ENCODE results near the gene TPK1.

The TPK1 gene

GRCh38 chr7:144771927-144772326, 63.9 kb downstream of the TPK1 start:
- Mint-ChIP-seq H3K9me3 (no peaks in the 10 kb centered on the region), H3K4me1 (peaks cover 53% of the 10 kb centered on the region), H3K4me3 (no peak overlapping the region), H3K36me3 (no peaks in the 10 kb centered on the region), H3K27me3 (no peaks in the 10 kb centered on the region), H3K27ac (no peak overlapping the region)

DNA sequence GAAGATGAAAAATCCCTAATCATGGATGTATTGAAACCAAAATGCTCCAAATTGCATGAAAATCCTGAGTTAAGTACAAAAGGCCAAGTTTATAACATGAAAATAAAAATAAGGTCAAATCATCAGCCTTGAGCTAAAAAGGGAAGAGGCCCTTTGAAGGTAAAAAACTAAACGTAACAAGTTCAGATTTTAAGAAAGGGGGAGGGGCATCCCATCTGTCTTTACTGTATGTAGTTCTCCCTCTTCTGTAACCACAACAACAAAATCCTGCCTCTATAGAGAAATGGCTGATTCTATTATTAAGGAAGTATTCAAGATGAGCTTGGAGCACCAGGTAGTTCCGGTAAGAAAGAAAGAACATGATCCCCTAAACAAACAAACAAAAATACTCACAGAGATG, 64.7 kb downstream of the TPK1 start:
- Mint-ChIP-seq H3K27ac (no peak overlapping the region), H3K4me3 (no peak overlapping the region), H3K9me3 (no peaks in the 10 kb centered on the region), H3K4me1 (peaks cover 46% of the 10 kb centered on the region), H3K27me3 (no peaks in the 10 kb centered on the region), H3K36me3 (no peaks in the 10 kb centered on the region)

DNA sequence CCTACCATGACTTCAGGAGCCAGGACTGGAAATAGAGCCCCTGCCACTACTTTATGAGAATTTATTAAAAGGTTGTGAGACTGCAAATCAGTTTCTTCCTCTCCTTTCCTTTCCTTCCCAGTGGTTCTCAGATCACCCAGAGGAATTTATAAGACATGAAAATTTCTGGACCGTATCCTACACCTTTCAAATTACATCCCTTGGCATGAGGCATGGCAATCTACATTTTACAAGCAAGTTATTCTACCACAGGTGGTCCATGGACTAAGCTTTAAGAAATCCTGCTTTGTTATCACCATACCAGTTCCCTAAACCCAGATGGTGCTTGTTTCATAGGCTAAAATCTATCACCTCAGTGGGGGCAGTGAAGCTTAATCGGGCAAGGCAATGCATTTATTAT, 66.5 kb downstream of the TPK1 start:
- Mint-ChIP-seq H3K27ac (no peak overlapping the region), H3K27me3 (no peaks in the 10 kb centered on the region), H3K9me3 (no peaks in the 10 kb centered on the region), H3K4me1 (peaks cover 31% of the 10 kb centered on the region), H3K4me3 (no peak overlapping the region), H3K36me3 (peaks cover 5% of the 10 kb centered on the region)

DNA sequence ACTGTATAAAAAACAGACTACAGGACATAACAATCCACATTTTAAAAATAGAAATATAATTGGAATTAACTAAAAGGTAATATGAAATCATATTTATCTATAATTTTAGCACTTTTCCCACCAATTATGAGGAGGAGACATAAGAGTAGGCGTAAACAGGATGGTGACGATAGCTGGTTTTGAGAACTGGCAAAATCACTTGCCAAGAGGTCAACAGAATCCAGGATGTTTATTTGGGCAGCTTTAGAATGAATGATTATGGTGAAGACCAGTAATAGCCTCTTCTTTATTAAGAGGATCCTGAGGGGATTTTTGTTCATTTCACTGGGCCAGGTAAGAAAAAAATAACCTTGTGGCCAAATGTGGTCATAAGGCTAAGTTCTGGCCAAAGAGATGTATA, 67.2 kb downstream of the TPK1 start:
- Mint-ChIP-seq H3K4me1 (peaks cover 31% of the 10 kb centered on the region), H3K27me3 (no peaks in the 10 kb centered on the region), H3K36me3 (peaks cover 10% of the 10 kb centered on the region), H3K9me3 (no peaks in the 10 kb centered on the region), H3K4me3 (no peak overlapping the region), H3K27ac (no peak overlapping the region)

GRCh38 chr7:144763291-144763690, 72.6 kb downstream of the TPK1 start:
- peaks cover 12% of the 10 kb centered on the region for H3K4me1 Mint-ChIP-seq
- peaks cover 26% of the 10 kb centered on the region for H3K36me3 Mint-ChIP-seq
- no peak overlapping the region for H3K4me3 Mint-ChIP-seq
- H3K27me3 Mint-ChIP-seq = no peaks in the 10 kb centered on the region
- H3K27ac Mint-ChIP-seq = no peak overlapping the region
- no peaks in the 10 kb centered on the region for H3K9me3 Mint-ChIP-seq

DNA sequence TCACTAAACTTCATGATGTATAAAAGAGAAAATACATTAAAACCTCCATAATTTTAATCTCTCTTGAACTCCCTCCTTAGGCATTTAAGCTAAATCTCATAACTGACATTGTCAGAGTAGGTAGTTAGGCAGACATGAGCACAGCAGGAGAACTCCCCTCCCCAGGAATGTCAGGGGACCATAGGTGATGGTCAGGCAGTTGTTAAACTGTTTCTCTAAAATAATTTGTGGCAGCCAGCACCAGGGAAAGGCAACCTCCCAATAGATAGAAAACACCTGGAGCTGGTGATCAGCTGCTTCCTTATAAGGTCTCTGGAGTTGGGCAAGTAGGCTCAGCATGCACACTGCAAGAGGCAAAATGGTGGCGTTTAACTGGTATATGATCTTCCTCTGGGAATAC, 73.0 kb downstream of the TPK1 start:
- Mint-ChIP-seq H3K9me3 (no peaks in the 10 kb centered on the region), H3K27ac (no peak overlapping the region), H3K4me1 (peaks cover 12% of the 10 kb centered on the region), H3K27me3 (no peaks in the 10 kb centered on the region), H3K4me3 (no peak overlapping the region), H3K36me3 (peaks cover 26% of the 10 kb centered on the region)

DNA sequence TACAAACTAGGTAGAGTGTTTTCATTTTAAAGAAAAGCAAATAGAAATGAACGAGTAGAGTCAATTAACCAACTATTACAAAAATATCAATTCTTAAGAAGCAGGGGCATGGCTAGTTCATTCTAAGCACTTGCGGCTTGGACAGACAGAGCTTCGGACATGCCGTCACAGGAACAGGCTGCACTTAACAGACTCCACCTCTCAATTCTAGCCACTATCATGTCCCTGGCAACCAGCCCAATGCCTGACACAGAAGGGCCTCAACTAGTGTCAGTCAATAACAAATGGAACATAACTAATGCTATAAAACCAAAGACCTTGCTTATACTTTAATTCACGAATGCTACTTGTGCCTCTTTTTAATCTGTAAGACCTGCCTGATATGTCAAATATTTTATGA, 74.4 kb downstream of the TPK1 start:
- Mint-ChIP-seq H3K9me3 (no peaks in the 10 kb centered on the region), H3K27ac (no peak overlapping the region), H3K4me1 (peaks cover 4% of the 10 kb centered on the region), H3K36me3 (peaks cover 29% of the 10 kb centered on the region), H3K27me3 (no peaks in the 10 kb centered on the region), H3K4me3 (no peak overlapping the region)

DNA sequence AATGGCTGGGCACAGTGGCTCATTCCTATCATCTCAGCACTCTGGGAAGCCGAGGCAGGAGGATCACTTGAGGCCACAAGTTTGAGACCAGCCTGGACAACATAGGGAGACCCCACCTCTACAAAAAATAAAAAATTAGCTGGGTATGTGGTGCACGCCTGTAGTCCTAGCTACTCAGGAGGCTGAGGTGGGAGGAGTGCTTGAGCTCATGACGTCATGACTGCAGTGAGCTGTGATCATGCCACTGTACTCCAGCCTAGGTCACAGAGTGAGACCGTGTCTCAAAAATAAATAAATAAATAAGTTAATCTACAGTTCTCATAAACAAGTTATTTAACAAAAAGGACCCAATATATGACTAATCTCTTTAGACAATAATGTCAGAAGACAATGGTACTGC, 76.2 kb downstream of the TPK1 start:
- Mint-ChIP-seq H3K36me3 (peaks cover 34% of the 10 kb centered on the region), H3K9me3 (peaks cover 11% of the 10 kb centered on the region), H3K27ac (no peak overlapping the region), H3K4me1 (peaks cover 4% of the 10 kb centered on the region), H3K27me3 (no peaks in the 10 kb centered on the region), H3K4me3 (no peak overlapping the region)

DNA sequence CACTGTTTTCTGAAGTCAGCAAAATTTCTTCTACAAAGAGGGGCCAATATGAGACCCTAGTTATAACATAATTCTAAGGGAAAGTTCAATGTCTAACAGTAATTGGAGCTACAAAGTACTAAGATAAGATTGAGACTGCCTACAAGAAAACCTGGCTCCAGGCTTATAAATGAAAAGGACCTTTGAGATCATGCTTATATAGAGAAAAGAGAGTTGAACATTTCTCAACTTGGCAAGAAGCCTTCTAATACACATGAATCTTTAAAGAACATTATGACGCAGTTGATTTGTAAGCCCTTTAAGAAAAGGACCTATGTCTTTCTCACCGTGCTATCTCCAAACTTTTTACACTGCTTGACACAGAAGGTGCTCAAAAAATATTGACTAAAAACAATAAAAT, 87.9 kb downstream of the TPK1 start:
- H3K36me3 Mint-ChIP-seq = no peaks in the 10 kb centered on the region
- no peak overlapping the region for H3K4me3 Mint-ChIP-seq
- H3K4me1 Mint-ChIP-seq = peaks cover 8% of the 10 kb centered on the region
- H3K27me3 Mint-ChIP-seq = no peaks in the 10 kb centered on the region
- H3K9me3 Mint-ChIP-seq = peaks cover 4% of the 10 kb centered on the region
- H3K27ac Mint-ChIP-seq = no peak overlapping the region

GRCh38 chr7:144738708-144739314, 97.0 kb downstream of the TPK1 start:
- Mint-ChIP-seq H3K4me3 (no peak overlapping the region), H3K27ac (no peak overlapping the region)

DNA sequence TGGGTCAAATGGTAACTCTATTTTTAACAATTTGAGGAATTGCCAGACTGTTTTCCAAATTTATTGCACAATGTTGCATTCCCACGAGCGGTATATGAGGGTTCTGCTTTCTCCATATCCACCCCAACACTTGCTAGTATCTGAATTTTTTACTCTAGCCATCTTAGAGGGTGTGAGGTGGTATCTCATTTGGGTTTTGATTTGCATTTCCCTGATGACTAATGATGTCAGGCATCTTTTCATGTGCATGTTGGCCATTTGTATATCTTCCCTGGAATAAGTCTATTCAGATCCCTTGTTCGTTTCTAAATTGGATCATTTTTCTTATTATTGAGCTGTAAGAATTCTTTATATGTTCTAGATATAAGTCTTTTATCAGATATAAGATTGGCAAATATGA, 97.7 kb downstream of the TPK1 start:
- Mint-ChIP-seq H3K27ac (no peak overlapping the region), H3K4me1 (peaks cover 13% of the 10 kb centered on the region), H3K36me3 (peaks cover 9% of the 10 kb centered on the region), H3K9me3 (no peaks in the 10 kb centered on the region), H3K4me3 (no peak overlapping the region), H3K27me3 (no peaks in the 10 kb centered on the region)

More at GRCh38 chr7:144738708-144739314, 97.0 kb downstream of the TPK1 start:
- Mint-ChIP-seq H3K9me3 (no peaks in the 10 kb centered on the region), H3K4me1 (peaks cover 13% of the 10 kb centered on the region), H3K36me3 (peaks cover 8% of the 10 kb centered on the region), H3K27me3 (no peaks in the 10 kb centered on the region)

DNA sequence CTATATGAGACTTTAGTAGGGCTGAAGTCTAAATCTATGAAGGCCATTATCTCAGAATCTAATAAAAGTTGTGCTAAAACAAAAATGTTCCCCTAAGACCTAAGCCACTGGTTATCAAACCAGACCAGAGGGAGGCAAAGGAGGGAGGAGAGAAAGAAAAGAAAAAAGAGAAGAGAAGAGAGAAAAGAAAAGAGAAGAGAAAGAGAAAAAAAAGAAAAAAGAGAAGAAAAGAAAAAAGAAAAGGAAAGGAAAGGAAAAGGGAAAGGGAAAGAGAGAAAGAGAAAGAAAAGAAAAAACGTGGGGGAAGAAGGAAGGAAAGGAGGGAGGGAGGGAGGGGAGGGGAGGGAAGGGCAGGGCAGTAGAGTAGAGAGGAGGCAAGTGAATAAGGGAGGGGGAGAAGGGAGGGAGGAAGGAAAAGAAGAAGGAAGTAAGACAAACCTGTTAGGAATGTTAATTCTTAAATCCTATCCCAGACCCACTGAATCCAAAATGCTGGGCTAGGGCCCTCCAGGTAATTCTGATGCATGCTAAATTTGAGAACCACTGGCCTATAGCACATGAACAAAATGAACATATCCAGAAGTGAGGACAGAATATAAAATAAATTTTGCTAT, 98.9 kb downstream of the TPK1 start:
- Mint-ChIP-seq H3K9me3 (no peaks in the 10 kb centered on the region), H3K4me1 (peaks cover 15% of the 10 kb centered on the region), H3K27me3 (no peaks in the 10 kb centered on the region), H3K27ac (peak overlapping the region; percentile 70), H3K4me3 (no peak overlapping the region), H3K36me3 (peaks cover 9% of the 10 kb centered on the region)

- Mint-ChIP-seq H3K27ac (no peak overlapping the region), H3K4me1 (peaks cover 17% of the 10 kb centered on the region), H3K36me3 (peaks cover 11% of the 10 kb centered on the region), H3K4me3 (no peak overlapping the region), H3K27me3 (no peaks in the 10 kb centered on the region), H3K9me3 (no peaks in the 10 kb centered on the region)
These were observed 100.2 kb downstream of the TPK1 start for GRCh38 chr7:144735505-144736276.

DNA sequence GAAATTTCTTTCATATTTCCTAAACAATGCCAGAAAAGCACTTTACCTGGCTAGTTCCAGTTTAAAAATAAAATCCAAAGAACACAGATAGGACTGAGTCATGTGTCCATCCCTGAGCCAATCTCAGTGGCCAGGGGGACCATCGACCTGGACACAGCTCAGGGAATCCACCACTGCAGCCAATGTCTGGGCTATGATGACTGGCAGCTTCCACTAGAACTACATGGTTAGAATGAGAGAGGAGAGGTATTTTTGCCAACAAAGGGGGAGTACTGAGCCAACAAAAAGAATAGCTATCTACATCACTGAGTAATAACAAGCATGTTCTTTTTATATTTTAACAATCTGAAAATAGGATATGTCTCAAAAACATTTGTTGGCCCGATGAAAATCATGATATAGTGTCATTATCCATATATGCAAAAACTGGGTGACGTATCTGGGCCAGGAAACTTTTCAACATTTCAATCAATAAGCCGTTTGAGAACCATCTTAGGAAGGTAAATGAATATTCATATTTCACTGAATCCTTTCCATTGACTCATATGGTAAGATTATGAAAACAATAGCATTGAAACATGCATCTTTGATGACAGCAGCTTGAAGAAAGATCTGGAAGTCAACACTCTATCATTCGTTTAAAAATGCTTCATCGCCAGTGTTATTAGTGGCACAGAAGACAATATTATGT, 104.0 kb downstream of the TPK1 start:
- H3K36me3 Mint-ChIP-seq = peaks cover 16% of the 10 kb centered on the region
- H3K27me3 Mint-ChIP-seq = no peaks in the 10 kb centered on the region
- peaks cover 3% of the 10 kb centered on the region for H3K4me1 Mint-ChIP-seq
- H3K4me3 Mint-ChIP-seq = no peak overlapping the region
- no peak overlapping the region for H3K27ac Mint-ChIP-seq
- H3K9me3 Mint-ChIP-seq = peaks cover 5% of the 10 kb centered on the region

- Mint-ChIP-seq H3K4me1 (peaks cover 3% of the 10 kb centered on the region), H3K27me3 (no peaks in the 10 kb centered on the region), H3K27ac (no peak overlapping the region), H3K36me3 (peaks cover 11% of the 10 kb centered on the region), H3K9me3 (peaks cover 5% of the 10 kb centered on the region), H3K4me3 (no peak overlapping the region)
These were observed 105.6 kb downstream of the TPK1 start for GRCh38 chr7:144730224-144730623.

DNA sequence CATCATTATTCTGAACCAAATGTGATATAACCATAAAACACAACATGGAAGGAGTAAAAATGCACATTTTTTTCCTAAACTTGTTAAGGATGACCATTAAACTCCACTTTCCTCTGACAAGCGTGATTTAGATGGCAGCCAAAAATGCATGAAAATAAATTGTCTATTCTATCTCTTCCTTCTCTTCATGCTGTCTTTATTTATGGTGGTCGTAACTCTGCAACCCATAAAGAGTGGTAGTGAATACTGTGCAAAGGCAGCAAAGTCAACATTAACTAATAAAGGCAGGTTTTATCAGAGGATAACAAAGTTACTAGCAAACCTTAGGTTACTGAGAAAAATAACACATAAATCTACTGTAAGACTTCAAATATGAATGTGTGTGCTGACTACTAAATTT, 106.6 kb downstream of the TPK1 start:
- Mint-ChIP-seq H3K9me3 (peaks cover 5% of the 10 kb centered on the region), H3K4me1 (peaks cover 3% of the 10 kb centered on the region), H3K4me3 (no peak overlapping the region), H3K27me3 (no peaks in the 10 kb centered on the region), H3K36me3 (peaks cover 11% of the 10 kb centered on the region), H3K27ac (no peak overlapping the region)

Measured in activated naive CD4-positive, alpha-beta T cell treated with anti-CD3 and anti-CD28 coated beads, Interleukin-2, amount 50 U/mL, for 24 hours (primary cell).